ENCODE measurements around the gene PNLIPRP3. TPM values are rescaled to one million over a fixed set of nuclear protein-coding genes. Genes with fewer than 3 reads are reported as not detected.

The PNLIPRP3 gene
- total and polyA plus RNA-seq, 7 experiments from 2014 or later = not detected

DNA sequence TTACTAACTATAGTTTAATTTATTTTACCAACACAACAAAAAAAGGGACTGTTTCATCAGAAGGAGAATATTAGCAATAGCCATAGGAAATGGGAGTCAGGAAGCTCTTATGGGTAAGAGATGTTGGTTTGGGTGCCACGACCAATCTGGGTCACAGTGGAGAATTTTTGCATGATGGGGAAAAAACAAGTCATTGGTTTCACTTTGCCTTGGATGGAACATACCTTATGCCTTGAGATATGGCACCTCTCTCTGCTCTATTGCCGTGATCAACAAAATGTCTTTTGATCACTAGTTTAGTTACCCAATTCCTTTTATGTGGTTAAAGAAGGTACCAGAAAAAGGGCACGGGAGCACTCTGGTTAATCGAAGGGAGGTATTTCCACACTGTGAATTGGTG, 48.2 kb downstream of the PNLIPRP3 start:
- Mint-ChIP-seq H3K36me3 (no peaks in the 10 kb centered on the region), H3K27me3 (peaks cover 0 to 33% (median 0%) of the 10 kb centered on the region in 5 donors), H3K4me3 (no peak overlapping the region), H3K27ac (no peak overlapping the region), H3K4me1 (peaks cover 0 to 2% (median 0%) of the 10 kb centered on the region in 7 donors), H3K9me3 (peaks cover 0 to 4% (median 0%) of the 10 kb centered on the region in 11 donors)
- CTCF ChIA-PET = no interaction called here
- Histone ChIP-seq H3K9me3 (ENCODE audit: control insufficient read depth in 2 of 3, low read length in 3 of 3) (no peaks in the 10 kb centered on the region), H3K27ac (ENCODE audit: low read depth, low read length) (no peak overlapping the region), H3K4me3 (ENCODE audit: low read length) (no peak overlapping the region), H3K4me1 (ENCODE audit: control insufficient read depth in 2 of 2, insufficient read depth in 2 of 2, low read length in 2 of 2) (no peaks in the 10 kb centered on the region), H3K27me3 (ENCODE audit: control insufficient read depth in 2 of 2, insufficient read depth in 2 of 2, low read length in 2 of 2) (no peaks in the 10 kb centered on the region), H3K36me3 (ENCODE audit: control insufficient read depth in 2 of 3, insufficient read depth in 3 of 3, low read length in 3 of 3) (no peaks in the 10 kb centered on the region)
- POLR2A ChIA-PET = interaction anchor here (0.6 kb wide), 1 partner anchor 1668 kb away, joined by 5 read pairs; no protein-coding TSS in a partner anchor
- no peak for DNase-seq
- intact Hi-C loops (cut with micrococcal nuclease) = no loop called here
- ATAC-seq = no peak

GRCh38 chr10:116476461-116476860, 48.8 kb downstream of the PNLIPRP3 start:
- no peaks in the 10 kb centered on the region for H3K36me3 Mint-ChIP-seq
- H3K4me3 Mint-ChIP-seq = no peak overlapping the region
- Histone ChIP-seq H3K27me3 (ENCODE audit: control insufficient read depth in 2 of 2, insufficient read depth in 2 of 2, low read length in 2 of 2) (no peaks in the 10 kb centered on the region), H3K4me1 (ENCODE audit: control insufficient read depth in 2 of 2, insufficient read depth in 2 of 2, low read length in 2 of 2) (no peaks in the 10 kb centered on the region), H3K9me3 (ENCODE audit: control insufficient read depth in 2 of 3, low read length in 3 of 3) (no peaks in the 10 kb centered on the region), H3K36me3 (ENCODE audit: control insufficient read depth in 2 of 3, insufficient read depth in 3 of 3, low read length in 3 of 3) (no peaks in the 10 kb centered on the region), H3K4me3 (ENCODE audit: low read length) (no peak overlapping the region), H3K27ac (ENCODE audit: low read depth, low read length) (no peak overlapping the region)
- peaks cover 0 to 4% (median 0%) of the 10 kb centered on the region in 11 donors for H3K9me3 Mint-ChIP-seq
- ChIA-PET POLR2A (no interaction called here), CTCF (no interaction called here)
- H3K4me1 Mint-ChIP-seq = peaks cover 0 to 2% (median 0%) of the 10 kb centered on the region in 7 donors
- ATAC-seq (no peak), DNase-seq (no peak)
- H3K27ac Mint-ChIP-seq = no peak overlapping the region
- intact Hi-C loops (cut with micrococcal nuclease) = no loop called here
- H3K27me3 Mint-ChIP-seq = peaks cover 0 to 33% (median 0%) of the 10 kb centered on the region in 5 donors

DNA sequence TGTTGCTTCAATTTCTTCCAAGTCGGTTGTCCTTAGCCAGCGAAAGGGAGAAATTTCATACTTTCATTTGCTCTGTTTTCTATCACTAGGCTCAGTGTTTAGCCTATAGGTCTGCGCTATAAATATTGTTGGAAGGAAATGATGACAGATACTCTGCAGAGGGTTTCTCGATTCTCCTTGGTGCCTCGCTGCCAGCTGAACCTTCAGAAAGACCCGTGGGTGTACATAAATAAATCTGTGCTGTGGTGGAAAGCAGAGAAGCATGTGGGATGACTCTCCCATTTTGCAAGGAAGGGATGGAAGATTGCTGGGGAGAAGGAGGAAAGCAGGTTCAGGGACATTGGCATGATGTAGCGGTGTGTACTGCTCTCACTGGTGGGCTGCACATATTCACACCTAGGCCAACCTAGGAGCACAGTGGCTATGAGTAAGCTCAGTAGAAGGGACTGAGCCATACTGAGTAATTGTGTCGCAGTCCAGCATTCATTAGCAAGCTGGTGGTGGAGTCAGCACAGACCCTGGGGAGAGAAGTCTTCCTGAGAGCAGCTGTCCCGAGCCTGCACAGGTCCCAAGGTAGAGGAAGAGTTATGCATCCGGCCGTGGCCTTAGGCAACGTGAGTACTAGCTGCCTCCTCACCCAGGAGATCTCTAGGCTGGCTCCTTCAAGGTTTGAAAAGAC, 50.5 kb downstream of the PNLIPRP3 start:
- H3K9me3 ChIP-seq (ENCODE audit: control insufficient read depth in 2 of 3, low read length in 3 of 3) = no peaks in the 10 kb centered on the region
- no peak for ATAC-seq
- no peaks in the 10 kb centered on the region for H3K4me1 ChIP-seq (ENCODE audit: control insufficient read depth in 2 of 2, insufficient read depth in 2 of 2, low read length in 2 of 2)
- intact Hi-C loops (cut with micrococcal nuclease) = no loop called here
- H3K4me3 ChIP-seq (ENCODE audit: low read length) = no peak overlapping the region
- Mint-ChIP-seq H3K27ac (no peak overlapping the region), H3K27me3 (peaks cover 0 to 39% (median 4%) of the 10 kb centered on the region in 5 donors), H3K4me1 (peaks cover 0 to 2% (median 0%) of the 10 kb centered on the region in 7 donors), H3K4me3 (no peak overlapping the region), H3K36me3 (no peaks in the 10 kb centered on the region), H3K9me3 (peaks cover 0 to 4% (median 0%) of the 10 kb centered on the region in 11 donors)
- ChIA-PET CTCF (no interaction called here), POLR2A (no interaction called here)
- no peak overlapping the region for H3K27ac ChIP-seq (ENCODE audit: low read depth, low read length)
- H3K36me3 ChIP-seq (ENCODE audit: control insufficient read depth in 2 of 3, insufficient read depth in 3 of 3, low read length in 3 of 3) = no peaks in the 10 kb centered on the region
- no peak for DNase-seq
- no peaks in the 10 kb centered on the region for H3K27me3 ChIP-seq (ENCODE audit: control insufficient read depth in 2 of 2, insufficient read depth in 2 of 2, low read length in 2 of 2)

DNA sequence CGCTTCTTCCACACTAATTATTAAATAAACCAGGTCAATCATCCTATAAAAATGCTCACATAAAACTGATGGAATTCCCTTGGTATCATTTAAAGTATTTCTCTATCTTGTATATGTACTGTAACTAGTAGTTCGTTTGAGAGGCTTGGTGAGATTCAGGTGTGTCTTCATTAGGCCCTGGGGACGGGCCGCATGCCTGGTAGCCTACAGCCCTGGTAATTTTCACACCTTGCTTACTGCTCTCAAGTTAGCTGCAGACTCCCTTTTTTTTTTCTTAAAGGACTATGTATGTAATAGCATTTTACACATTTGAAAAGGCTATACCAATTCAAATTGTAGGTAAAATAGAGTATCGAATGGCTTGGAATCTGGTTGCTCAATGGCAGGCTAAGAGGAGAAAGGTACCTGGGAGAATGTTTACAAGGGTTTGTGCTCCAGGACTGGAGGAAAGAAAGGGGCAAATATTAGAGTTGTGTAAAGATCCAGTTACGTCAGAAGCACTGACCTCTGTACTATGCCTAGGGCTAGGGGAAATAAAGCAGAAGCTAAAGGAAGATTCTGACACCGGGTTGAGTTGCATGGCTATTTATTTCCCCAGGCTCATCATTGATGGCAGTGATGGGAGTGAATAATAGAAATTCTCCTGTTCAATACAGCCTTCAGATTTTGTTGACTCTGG, 59.3 kb downstream of the PNLIPRP3 start:
- intact Hi-C loops (cut with micrococcal nuclease) = no loop called here
- Mint-ChIP-seq H3K9me3 (peaks cover 0 to 4% (median 0%) of the 10 kb centered on the region in 11 donors), H3K27me3 (peaks cover 0 to 28% (median 7%) of the 10 kb centered on the region in 5 donors)

GRCh38 chr10:116487522-116488430, 60.1 kb downstream of the PNLIPRP3 start:
- H3K27ac Mint-ChIP-seq = no peak overlapping the region
- no peak for DNase-seq
- CTCF ChIA-PET = no interaction called here
- Histone ChIP-seq H3K36me3 (ENCODE audit: control insufficient read depth in 2 of 3, insufficient read depth in 3 of 3, low read length in 3 of 3) (no peaks in the 10 kb centered on the region), H3K27ac (ENCODE audit: low read depth, low read length) (no peak overlapping the region), H3K9me3 (ENCODE audit: control insufficient read depth in 2 of 3, low read length in 3 of 3) (no peaks in the 10 kb centered on the region), H3K4me3 (ENCODE audit: low read length) (no peak overlapping the region), H3K27me3 (ENCODE audit: control insufficient read depth in 2 of 2, insufficient read depth in 2 of 2, low read length in 2 of 2) (no peaks in the 10 kb centered on the region), H3K4me1 (ENCODE audit: control insufficient read depth in 2 of 2, insufficient read depth in 2 of 2, low read length in 2 of 2) (no peaks in the 10 kb centered on the region)
- intact Hi-C loops (cut with micrococcal nuclease) = no loop called here
- no peak for ATAC-seq
- peaks cover 0 to 4% (median 0%) of the 10 kb centered on the region in 11 donors for H3K9me3 Mint-ChIP-seq
- H3K36me3 Mint-ChIP-seq = no peaks in the 10 kb centered on the region
- POLR2A ChIA-PET = no interaction called here
- no peak overlapping the region for H3K4me3 Mint-ChIP-seq
- H3K4me1 Mint-ChIP-seq = no peaks in the 10 kb centered on the region
- peaks cover 0 to 20% (median 7%) of the 10 kb centered on the region in 5 donors for H3K27me3 Mint-ChIP-seq

More for the DNA sequence above, 59.3 kb downstream of the PNLIPRP3 start:
- Histone ChIP-seq H3K4me3 (ENCODE audit: low read length) (no peak overlapping the region), H3K4me1 (ENCODE audit: control insufficient read depth in 2 of 2, insufficient read depth in 2 of 2, low read length in 2 of 2) (no peaks in the 10 kb centered on the region), H3K36me3 (ENCODE audit: control insufficient read depth in 2 of 3, insufficient read depth in 3 of 3, low read length in 3 of 3) (no peaks in the 10 kb centered on the region), H3K27ac (ENCODE audit: low read depth, low read length) (no peak overlapping the region), H3K9me3 (ENCODE audit: control insufficient read depth in 2 of 3, low read length in 3 of 3) (no peaks in the 10 kb centered on the region), H3K27me3 (ENCODE audit: control insufficient read depth in 2 of 2, insufficient read depth in 2 of 2, low read length in 2 of 2) (no peaks in the 10 kb centered on the region)
- Mint-ChIP-seq H3K36me3 (no peaks in the 10 kb centered on the region), H3K27ac (no peak overlapping the region), H3K4me3 (no peak overlapping the region), H3K4me1 (no peaks in the 10 kb centered on the region)
- ChIA-PET POLR2A (no interaction called here), CTCF (no interaction called here)
- ATAC-seq (no peak), DNase-seq (no peak)

- DNase-seq (no peak), ATAC-seq (no peak)
- H3K27ac Mint-ChIP-seq = no peak overlapping the region
- H3K9me3 Mint-ChIP-seq = peaks cover 0 to 1% (median 0%) of the 10 kb centered on the region in 11 donors
- H3K4me3 Mint-ChIP-seq = no peak overlapping the region
- Histone ChIP-seq H3K27me3 (ENCODE audit: control insufficient read depth in 2 of 2, insufficient read depth in 2 of 2, low read length in 2 of 2) (no peaks in the 10 kb centered on the region), H3K36me3 (ENCODE audit: control insufficient read depth in 2 of 3, insufficient read depth in 3 of 3, low read length in 3 of 3) (no peaks in the 10 kb centered on the region), H3K9me3 (ENCODE audit: control insufficient read depth in 2 of 3, low read length in 3 of 3) (no peaks in the 10 kb centered on the region), H3K4me1 (ENCODE audit: control insufficient read depth in 2 of 2, insufficient read depth in 2 of 2, low read length in 2 of 2) (no peaks in the 10 kb centered on the region), H3K27ac (ENCODE audit: low read depth, low read length) (no peak overlapping the region), H3K4me3 (ENCODE audit: low read length) (no peak overlapping the region)
- peaks cover 0 to 2% (median 0%) of the 10 kb centered on the region in 7 donors for H3K4me1 Mint-ChIP-seq
- intact Hi-C loops (cut with micrococcal nuclease) = no loop called here
- peaks cover 0 to 18% (median 7%) of the 10 kb centered on the region in 5 donors for H3K27me3 Mint-ChIP-seq
- ChIA-PET POLR2A (no interaction called here), CTCF (no interaction called here)
- H3K36me3 Mint-ChIP-seq = no peaks in the 10 kb centered on the region
Measured at GRCh38 chr10:116489460-116489859, 61.8 kb downstream of the PNLIPRP3 start.
